Measurements from ENCODE around the gene HS1BP3.

HS1BP3 gene

GRCh38 chr2:20645761-20646160 is 5.1 kb downstream of the HS1BP3 start:
- no peak for DNase-seq (ENCODE audit: low read depth in 3 of 3)

- DNase-seq (ENCODE audit: low read depth in 3 of 3): no peak
These were observed 5.6 kb downstream of the HS1BP3 start for GRCh38 chr2:20645301-20645701.

- DNase-seq (ENCODE audit: low read depth in 3 of 3): no peak
These were observed 7.1 kb downstream of the HS1BP3 start for GRCh38 chr2:20643826-20644225.

- no peak for DNase-seq (ENCODE audit: low read depth in 3 of 3)
These were observed 7.8 kb downstream of the HS1BP3 start for GRCh38 chr2:20643060-20643459.

- DNase-seq (ENCODE audit: low read depth in 3 of 3): peak; percentile 55 to 71 (median 63)
These were observed 8.6 kb downstream of the HS1BP3 start for GRCh38 chr2:20642055-20642971.

GRCh38 chr2:20641123-20641985 is 9.5 kb downstream of the HS1BP3 start:
- no peak for DNase-seq (ENCODE audit: low read depth in 3 of 3)

- no peak for DNase-seq (ENCODE audit: low read depth in 3 of 3)
These were observed 10.3 kb downstream of the HS1BP3 start for GRCh38 chr2:20640411-20641122.

GRCh38 chr2:20638646-20639430 is 12.1 kb downstream of the HS1BP3 start:
- DNase-seq (ENCODE audit: low read depth in 3 of 3): no peak

GRCh38 chr2:20638014-20638413 is 12.9 kb downstream of the HS1BP3 start:
- DNase-seq (ENCODE audit: low read depth in 3 of 3): no peak

GRCh38 chr2:20637147-20637546 is 13.8 kb downstream of the HS1BP3 start:
- no peak for DNase-seq (ENCODE audit: low read depth in 3 of 3)

- DNase-seq (ENCODE audit: low read depth in 3 of 3): peak in 1 of 3 experiments; percentile 50
These were observed 15.0 kb downstream of the HS1BP3 start for GRCh38 chr2:20635675-20636584.

GRCh38 chr2:20635113-20635510 is 15.8 kb downstream of the HS1BP3 start:
- no peak for DNase-seq (ENCODE audit: low read depth in 3 of 3)

- DNase-seq (ENCODE audit: low read depth in 3 of 3): no peak
These were observed 16.3 kb downstream of the HS1BP3 start for GRCh38 chr2:20634507-20635112.

GRCh38 chr2:20633794-20634506 is 16.9 kb downstream of the HS1BP3 start:
- DNase-seq (ENCODE audit: low read depth in 3 of 3): no peak

GRCh38 chr2:20633001-20633400 is 17.9 kb downstream of the HS1BP3 start:
- DNase-seq (ENCODE audit: low read depth in 3 of 3): no peak

- no peak for DNase-seq (ENCODE audit: low read depth in 3 of 3)
These were observed 18.4 kb downstream of the HS1BP3 start for GRCh38 chr2:20632446-20632990.

- DNase-seq (ENCODE audit: low read depth in 3 of 3): no peak
These were observed 19.1 kb downstream of the HS1BP3 start for GRCh38 chr2:20631617-20632307.

- DNase-seq (ENCODE audit: low read depth in 3 of 3): no peak
These were observed 19.9 kb downstream of the HS1BP3 start for GRCh38 chr2:20630967-20631366.

All from stimulated activated CD4-positive, alpha-beta T cell treated with anti-CD3 and anti-CD28 coated beads, TNF-alpha, amount 100 ng/mL, for 24 hours (primary cell).